Mucosa of descending colon (tissue), 3 donors: ENCODE results near the gene BIVM. TPM values are rescaled to one million over a fixed set of nuclear protein-coding genes. Genes with fewer than 3 reads are reported as not detected.

Experiments
- ATAC-seq: fragments of 200-7000 bp; cut with Tn5 transposase; one replicate; pipeline ENCODE4 v1.9.1; 2020; ENCODE audit warnings: mild to moderate bottlenecking, moderate library complexity
- DNase-seq, 3 donors: peaks; one replicate each; pipeline ENCODE4 v3.0.0-alpha.2; 2020
- H3K36me3 ChIP-seq: fragments of 200-600 bp; one replicate; pipeline ENCODE4 v1.8.0; 2021; ENCODE audit warnings: low read depth, mild to moderate bottlenecking
- H3K4me1 ChIP-seq: fragments of 200-600 bp; one replicate; pipeline ENCODE4 v1.8.0; 2021; ENCODE audit warnings: low read depth, mild to moderate bottlenecking
- H3K4me3 ChIP-seq: fragments of 200-600 bp; one replicate; pipeline ENCODE4 v1.8.0; 2021; ENCODE audit warnings: mild to moderate bottlenecking
- H3K9me3 ChIP-seq: fragments of 200-600 bp; one replicate; pipeline ENCODE4 v1.8.0; 2021; ENCODE audit warnings: mild to moderate bottlenecking
- CTCF ChIP-seq: fragments of 200-600 bp; IDR thresholded peaks from one replicate; pipeline ENCODE4 v1.8.0; 2022; ENCODE audit warnings: antibody characterized with exemption, mild to moderate bottlenecking
- intact Hi-C, 2 donors: fragments of 100-400 bp; cut with DNase I in 1 of 2; cut with micrococcal nuclease in 1 of 2; formaldehyde crosslinking; loops; one replicate each; pipeline versions ENCODE4 v1.11.0 to v1.11.1; 2022; cut with DNase I, micrococcal nuclease
- long read RNA-seq, 2 donors: library from polyadenylated mRNA; unstranded; transcript quantifications; one replicate each; pipeline ENCODE4 v2.0.0, GENCODE V29; 2019 to 2021
- total RNA-seq, 3 donors: library from RNA; stranded (reverse); fragmentation: NEBNext Ultra II Directional in 2 of 3; extraction: Animal tissue kit (Norgen Biotek cat#: 25700) in 2 of 3; gene quantifications; one replicate each; pipeline versions ENCODE4 v1.2.1 to v1.2.4, GENCODE V29; 2021 to 2023
- donor health status: DM: no; HTN: no; CAD: no; lungs with moderate emphysema.
- donor health status: DM: no; HTN: no; CAD: no.
- donor health status: DM: no; HTN: yes; CAD: no.

The BIVM gene
- 10 to 100 TPM; 15.5 to 21.2 (median 17.1) TPM for total RNA-seq
- long read RNA-seq, donor 1, partial matches to known transcripts, result 1 of 13 reads
- long read RNA-seq, donor 1, other reads (novel, unspliced or antisense), result 11 of 13 reads
- long read RNA-seq, donor 2, partial matches to known transcripts, result 0 of 1 reads
- long read RNA-seq, donor 2, other reads (novel, unspliced or antisense), result 1 of 1 reads

- Histone ChIP-seq H3K9me3 (no peaks in the 10 kb centered on the region), H3K4me1 (peaks cover 10% of the 10 kb centered on the region), H3K4me3 (peak within 1 kb of the TSS; percentile 50), H3K36me3 (no peaks in the 10 kb centered on the region)
- no peak for TF ChIP-seq CTCF
- intact Hi-C loops, result no loop called here
- DNase-seq (peak; percentile 92), ATAC-seq (peak; percentile 92)
These were observed at the start of gene BIVM, which contains the start of gene POGLUT2 for GRCh38 chr13:102798581-102799425. Gene BIVM, plus strand, starts transcription at chr13:102799119. Its CDS starts 8,149 bp downstream, at chr13:102807268. Gene POGLUT2, minus strand, starts transcription at chr13:102798976. Its CDS starts 306 bp downstream, at chr13:102798670.

- ATAC-seq (no peak), DNase-seq (no peak)
- TF ChIP-seq CTCF, result no peak
- H3K36me3 ChIP-seq, result no peaks in the 10 kb centered on the region
- intact Hi-C loops, result no loop called here
- no peak overlapping the region for H3K4me3 ChIP-seq
- peaks cover 2% of the 10 kb centered on the region for H3K9me3 ChIP-seq
- H3K4me1 ChIP-seq, result no peaks in the 10 kb centered on the region
These were observed 47.0 kb upstream of the BIVM start for GRCh38 chr13:102751886-102752285.

- ATAC-seq (no peak), DNase-seq (no peak)
- intact Hi-C loops, result no loop called here
- no peak overlapping the region for H3K4me3 ChIP-seq
- H3K36me3 ChIP-seq, result no peaks in the 10 kb centered on the region
- no peaks in the 10 kb centered on the region for H3K4me1 ChIP-seq
- no peaks in the 10 kb centered on the region for H3K9me3 ChIP-seq
- no peak for TF ChIP-seq CTCF
These were observed 41.9 kb upstream of the BIVM start for GRCh38 chr13:102757006-102757405.

GRCh38 chr13:102758842-102759241, 40.1 kb upstream of the BIVM start:
- Histone ChIP-seq H3K4me1 (no peaks in the 10 kb centered on the region), H3K4me3 (no peak overlapping the region), H3K9me3 (no peaks in the 10 kb centered on the region), H3K36me3 (no peaks in the 10 kb centered on the region)
- intact Hi-C loops, result no loop called here
- TF ChIP-seq CTCF, result no peak
- no peak for DNase-seq
- no peak for ATAC-seq

GRCh38 chr13:102761071-102761470, 37.8 kb upstream of the BIVM start:
- no peaks in the 10 kb centered on the region for H3K9me3 ChIP-seq
- no peaks in the 10 kb centered on the region for H3K4me1 ChIP-seq
- no peak for DNase-seq
- H3K36me3 ChIP-seq, result no peaks in the 10 kb centered on the region
- H3K4me3 ChIP-seq, result no peak overlapping the region
- ATAC-seq, result no peak
- TF ChIP-seq CTCF, result no peak
- intact Hi-C loops, result no loop called here
